GM18508 (cell line): ENCODE results near the gene FAM124A.

Source experiments
- ATAC-seq: cut with Tn5 transposase; IDR thresholded peaks from one replicate; pipeline ENCODE4 v1.9.1; 2021; ENCODE audit warnings: moderate number of reproducible peaks; ENCODE audit not compliant: insufficient read depth, unreplicated experiment

The FAM124A gene, protein sequence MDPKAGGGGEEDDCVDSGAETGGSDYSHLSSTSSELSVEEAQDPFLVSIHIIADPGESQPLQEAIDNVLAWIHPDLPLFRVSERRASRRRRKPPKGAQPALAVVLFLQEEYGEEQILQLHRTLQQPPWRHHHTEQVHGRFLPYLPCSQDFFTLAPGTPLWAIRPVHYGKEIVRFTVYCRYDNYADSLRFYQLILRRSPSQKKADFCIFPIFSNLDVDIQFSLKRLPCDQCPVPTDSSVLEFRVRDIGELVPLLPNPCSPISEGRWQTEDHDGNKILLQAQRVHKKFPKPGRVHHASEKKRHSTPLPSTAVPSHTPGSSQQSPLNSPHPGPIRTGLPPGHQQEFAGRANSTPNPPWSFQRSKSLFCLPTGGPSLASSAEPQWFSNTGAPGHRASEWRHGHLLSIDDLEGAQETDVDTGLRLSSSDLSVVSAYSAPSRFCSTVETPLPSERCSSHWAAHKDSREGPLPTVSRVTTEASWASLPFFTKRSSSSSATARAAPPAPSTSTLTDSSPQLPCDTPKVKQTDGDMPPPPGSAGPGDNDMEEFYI

DNA sequence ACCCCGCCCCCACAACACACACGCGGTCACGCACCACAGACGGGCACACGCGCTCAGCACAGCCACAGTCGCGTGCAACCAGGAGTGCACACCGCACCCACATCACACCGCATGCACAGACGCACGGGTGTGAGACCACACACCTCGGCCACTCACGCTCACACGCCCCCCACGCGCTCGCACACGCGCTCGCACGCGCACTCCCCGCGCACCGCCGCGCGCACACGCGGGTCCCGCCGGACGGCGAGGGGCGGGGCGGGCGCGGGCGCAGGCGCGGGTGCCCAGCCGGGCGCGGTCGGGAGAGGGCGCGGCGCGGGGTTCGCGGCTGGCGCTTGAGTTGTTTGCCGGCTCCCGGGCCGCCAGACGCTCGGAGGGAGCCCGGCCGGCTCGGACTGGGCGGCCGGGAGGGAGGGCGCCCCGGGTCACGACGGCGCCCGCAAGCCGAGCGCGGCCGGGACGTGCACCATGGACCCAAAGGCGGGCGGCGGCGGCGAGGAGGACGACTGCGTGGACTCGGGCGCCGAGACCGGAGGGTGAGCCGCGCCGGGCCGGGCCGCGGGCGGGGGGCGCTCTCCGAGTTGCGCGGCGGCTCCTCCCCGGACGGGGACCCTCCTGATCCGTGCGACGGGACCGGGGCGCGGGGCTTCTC lies at the start of gene FAM124A:
Gene FAM124A (plus strand): TSS at position 362 of the 649 bp plus-strand sequence. CDS start 104 bp downstream, at position 466.
- no peak for ATAC-seq

DNA sequence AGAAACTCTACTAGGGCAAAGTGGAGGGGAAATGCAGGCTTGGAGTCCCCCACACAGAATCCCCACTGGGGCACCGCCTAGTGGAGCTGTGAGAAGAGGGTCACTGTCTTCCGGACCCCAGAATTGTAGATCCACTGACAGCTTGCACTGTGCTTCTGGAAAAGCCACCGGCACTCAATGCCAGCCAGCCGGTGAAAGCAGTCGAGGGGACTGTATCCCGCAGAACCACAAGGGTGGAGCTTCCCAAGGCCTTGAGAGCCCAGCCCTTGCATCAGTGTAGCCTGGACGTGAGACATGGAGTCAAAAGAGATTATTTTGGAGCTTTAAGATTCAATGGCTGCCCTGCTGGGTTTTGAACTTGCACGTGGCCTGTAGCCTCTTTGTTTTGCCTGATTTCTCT lies 47.2 kb upstream of the FAM124A start:
- ATAC-seq = no peak

DNA sequence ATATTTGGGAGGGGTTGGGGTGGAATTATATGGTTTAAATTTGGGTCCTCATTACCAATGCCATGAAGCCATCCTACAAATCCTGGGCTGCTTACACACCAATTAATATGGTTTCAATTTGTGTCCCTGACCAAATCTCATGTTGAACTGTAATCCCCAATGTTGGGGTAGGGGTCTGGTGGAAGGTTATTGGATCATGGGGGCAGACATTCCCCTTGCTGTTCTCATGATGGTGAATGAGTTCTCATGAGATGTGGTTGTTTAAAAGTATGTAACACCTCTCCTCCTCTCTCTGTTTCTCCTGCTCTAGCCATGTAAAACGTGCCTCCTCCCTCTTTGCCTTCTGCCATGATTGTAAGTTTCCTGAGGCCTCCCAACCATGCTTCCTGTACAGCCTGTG lies 46.6 kb upstream of the FAM124A start:
- ATAC-seq = no peak

DNA sequence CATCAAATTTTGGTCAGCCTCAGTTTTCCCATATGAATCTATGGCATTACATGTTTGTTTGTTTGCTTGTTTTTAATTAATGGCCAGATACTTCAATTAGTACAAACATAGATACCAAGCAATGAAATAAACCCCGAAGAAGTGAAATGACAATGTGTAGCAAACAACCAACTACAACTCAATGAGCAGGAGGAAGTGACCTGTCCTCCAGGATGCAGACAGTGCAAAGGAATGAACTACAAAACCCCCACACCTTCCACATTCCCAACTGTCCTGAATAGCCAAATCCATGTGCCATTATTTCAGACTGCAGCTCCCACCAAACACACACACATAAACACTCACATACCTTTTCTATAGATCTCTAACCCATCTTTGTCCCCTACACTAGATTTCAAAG lies 45.0 kb upstream of the FAM124A start:
- no peak for ATAC-seq

DNA sequence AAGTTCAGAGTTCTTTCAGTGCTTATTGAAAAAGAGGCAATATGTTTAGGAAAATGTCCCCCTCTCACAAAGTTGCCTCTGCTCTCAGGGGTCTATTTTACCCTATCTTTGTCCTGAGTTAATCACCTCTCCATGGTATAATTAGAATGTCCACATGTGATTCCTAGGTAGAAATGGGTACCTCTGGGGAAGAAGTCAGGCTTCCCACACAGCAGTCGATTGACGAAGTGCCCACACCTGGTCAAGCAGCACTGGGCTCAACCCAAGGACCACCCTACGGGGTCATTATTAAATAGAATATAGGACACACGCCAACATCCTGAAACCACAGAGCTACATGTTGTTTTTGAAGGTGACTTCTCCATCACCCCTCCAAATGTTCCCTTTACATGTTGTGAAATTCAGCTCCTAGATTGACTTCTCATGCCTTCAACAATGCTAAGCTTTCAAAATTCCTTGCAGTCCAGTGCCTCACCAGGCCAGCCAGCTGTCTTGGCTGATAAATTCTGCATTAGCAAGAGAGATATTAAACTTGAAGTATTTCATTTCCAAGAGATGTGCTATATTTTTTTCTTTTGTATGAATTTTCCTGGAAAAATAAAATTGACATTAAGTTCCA lies 43.6 kb upstream of the FAM124A start:
- no peak for ATAC-seq

DNA sequence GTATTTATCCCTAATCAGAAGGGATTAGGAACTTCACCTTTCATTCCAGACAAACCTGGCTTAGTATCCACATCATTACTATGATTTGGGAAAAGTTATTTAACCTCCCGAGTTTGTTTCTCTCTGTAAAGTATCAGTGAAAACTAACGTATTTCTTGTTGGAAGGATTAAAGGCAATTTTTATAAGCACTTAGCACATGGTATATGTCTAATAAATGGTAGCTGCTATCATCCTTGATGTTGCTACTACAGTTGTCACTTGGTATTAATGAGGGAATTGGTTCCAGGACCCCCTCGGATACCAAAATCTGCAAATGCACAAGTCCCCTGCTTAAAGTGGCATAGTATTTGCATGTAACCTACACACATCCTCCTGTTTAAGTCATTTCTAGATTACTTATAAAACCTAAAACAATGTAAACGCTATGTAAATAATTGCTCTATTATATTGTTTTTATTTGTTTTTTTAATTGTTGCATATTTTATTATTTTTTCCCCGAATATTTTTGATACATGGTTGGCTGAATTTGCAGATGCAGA lies 42.7 kb upstream of the FAM124A start:
- no peak for ATAC-seq

DNA sequence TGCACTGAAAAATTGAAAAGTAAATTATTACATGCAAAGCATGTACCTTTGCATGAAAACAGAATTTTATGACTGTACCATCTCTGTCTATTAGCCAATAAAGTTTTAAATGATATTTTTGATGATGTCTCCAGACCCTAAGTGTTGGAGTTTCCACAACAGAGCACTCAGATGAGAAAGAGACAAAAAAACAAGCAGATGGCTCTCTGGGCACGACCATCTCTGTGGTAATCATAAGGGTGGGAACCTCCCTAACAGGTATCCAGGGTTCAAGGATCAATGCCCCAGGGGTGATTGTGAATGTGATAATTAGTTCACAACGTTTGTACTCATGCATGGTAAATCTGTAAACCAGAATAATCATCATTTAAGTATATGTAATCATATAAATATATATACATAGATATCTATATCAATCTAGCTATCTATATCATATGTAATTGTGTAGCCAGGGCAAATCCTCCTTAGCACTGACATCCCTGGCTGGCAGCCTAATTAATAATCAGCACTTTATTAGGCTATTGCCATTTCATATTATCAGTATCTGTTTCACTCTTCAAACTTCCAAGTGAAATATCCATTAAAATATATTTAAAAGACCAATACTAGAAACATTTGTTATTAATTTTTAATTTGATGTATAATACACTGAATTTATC lies 41.2 kb upstream of the FAM124A start:
- no peak for ATAC-seq

DNA sequence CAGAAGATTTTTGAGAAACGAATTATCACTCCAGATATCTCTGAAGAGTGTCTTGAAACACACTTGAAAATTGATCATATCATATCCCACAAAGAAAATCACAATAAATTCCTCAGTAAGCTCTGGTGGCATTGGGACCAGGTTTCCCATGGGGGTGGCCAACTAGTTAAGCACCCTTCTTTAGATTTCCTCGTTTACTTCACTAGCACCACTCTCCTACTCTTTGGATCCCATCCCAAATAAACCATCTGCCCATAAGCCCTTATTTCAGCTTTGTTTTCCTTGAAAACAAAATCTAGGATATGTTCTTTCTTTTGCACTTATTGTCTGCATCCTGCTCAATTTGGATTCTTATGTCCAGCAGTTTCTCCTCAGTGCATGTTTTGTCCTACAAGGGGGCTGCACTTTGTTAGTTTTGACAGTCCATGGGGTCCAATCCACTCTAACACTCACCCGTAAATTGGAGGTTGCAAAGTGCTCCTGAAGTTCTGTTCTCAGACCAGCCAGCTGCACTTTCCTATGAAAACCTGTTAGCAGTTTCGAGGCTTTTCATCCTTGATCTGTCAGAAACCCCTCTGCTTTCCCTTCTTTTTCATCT lies 40.3 kb upstream of the FAM124A start:
- ATAC-seq = no peak

DNA sequence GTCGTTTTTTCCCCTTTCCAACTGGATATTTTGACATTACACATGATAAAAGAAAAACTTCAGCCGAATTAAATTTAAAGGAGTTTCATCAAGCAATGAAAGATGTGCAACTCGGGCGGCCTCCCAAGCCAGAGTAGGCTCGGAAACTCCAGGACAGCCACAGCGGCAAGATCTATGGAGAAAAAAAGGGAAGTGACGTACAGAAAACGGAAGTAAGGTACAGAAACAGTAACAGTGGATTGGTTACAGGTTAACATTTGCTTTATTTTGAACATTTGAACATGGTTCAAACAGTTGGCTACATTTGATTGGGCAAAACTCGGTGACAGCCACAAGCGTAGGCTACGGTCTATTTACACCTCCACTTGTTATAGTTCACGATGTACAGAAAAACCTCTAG lies 30.5 kb upstream of the FAM124A start:
- no peak for ATAC-seq

DNA sequence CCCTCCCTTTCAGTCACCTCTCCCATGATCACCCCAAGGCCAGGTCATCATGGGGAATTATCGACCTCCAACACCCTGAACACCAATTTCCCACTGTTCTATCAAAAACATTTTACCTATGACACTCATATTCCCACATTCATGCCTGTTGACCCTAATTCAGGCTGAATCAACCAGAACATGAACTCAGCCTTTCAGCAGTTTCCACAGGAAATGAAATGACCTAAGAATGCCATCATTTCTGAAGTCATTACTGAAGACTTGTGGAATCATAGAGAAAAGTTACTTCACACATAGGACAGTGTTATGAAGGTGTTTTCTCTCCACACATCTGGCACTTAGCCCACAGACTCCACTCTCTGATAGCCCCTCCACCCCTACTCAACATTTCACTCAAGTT lies 29.9 kb upstream of the FAM124A start:
- no peak for ATAC-seq

DNA sequence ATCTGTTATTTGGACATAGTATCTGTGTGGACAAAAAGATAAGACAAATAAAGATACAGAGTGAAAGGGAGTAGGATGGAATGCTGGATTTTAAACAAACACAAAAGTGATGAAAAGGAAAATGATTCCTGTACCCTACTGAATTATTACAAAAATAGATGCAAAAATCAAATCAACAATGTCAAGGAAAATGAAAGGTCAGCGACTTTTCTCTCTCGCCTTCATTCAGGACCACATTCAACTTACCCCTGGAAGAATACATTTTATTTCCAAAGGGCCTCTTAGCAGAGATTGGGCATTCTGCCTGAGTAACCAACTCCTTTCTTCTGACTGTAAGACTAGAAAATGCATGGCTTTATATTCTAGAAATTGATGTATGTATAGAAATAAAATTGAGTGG lies 28.8 kb upstream of the FAM124A start:
- no peak for ATAC-seq

DNA sequence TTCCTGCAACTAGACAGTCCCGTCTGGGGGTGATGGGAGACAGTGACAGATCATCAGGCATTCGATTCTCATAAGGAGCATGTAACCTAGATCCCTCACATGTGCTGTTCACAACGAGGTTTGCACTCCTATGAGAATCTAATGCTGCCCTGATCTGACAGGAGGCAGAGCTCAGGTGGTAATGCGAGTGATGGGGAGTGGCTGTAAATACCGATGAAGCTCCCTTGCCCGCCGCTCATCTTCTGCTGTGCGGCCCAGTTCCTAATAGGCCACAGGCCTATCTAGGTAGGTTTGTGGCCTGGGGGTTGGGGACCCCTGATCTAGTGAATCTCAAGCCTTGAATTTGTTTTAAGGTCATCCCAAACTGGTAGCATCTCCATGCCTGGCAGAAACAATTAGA lies 27.3 kb upstream of the FAM124A start:
- ATAC-seq = no peak

DNA sequence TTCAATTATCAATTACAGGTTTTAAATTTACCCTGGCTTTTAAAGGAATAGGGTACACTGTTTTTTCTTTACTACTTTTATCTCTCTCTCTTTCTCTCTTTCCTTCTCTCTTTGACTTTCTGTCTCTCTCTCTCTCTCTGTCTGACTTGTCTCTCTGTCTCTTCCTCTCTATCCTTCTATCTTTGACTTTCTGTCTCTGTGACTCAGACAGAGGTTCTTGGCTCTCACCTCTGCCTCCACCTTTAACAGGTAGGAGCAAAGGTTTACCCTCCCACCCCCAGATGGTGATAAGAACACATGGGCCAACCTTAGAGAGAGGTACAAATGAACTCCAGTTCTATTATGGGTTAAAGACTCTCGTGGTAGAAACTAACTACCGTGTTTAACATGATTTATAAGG lies 20.3 kb upstream of the FAM124A start:
- no peak for ATAC-seq

DNA sequence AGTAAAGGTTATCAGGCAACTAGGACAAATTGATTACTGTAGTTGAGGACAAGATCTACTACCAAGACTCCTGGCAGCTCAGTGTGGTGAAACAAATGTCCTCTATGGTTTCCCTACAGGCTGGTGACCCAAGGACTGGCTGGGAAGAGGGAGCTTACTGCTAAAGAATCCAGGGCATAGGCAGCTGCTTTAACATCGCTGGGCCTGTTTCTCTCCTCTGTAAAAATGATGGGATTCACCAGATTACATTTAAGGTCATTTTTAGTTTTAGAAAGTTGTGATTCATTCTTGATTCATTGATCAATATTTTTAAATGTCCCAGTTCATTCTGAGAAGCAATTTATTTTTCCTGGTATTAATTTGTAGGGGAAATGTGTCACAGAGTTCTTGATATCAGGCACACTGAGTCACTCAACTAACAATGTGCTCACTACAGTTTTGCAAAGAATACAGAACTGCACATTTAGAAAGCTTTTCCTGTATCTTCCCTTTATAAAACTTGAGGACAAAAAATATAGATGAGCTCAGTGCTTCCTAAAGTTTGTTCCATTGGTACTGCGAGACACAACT lies 19.6 kb upstream of the FAM124A start:
- no peak for ATAC-seq

DNA sequence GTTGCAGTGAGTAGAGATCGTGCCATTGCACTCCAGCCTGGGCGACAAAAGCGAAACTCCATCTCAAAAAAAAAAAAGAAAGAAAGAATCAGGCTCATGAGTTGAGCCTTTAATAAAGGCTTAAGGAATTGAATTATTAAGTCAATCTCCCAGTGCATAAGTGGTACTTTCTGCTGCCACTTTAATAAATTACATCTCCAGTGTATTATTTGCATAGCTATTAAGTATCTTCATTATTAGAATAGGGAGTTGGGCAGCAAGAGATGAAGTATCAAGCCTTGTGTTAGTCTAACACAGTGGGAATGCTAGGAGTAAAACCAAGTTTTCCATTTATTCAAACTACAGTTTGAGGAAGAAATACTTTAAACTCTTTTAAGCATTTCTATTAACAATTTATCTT lies 15.6 kb upstream of the FAM124A start:
- no peak for ATAC-seq

DNA sequence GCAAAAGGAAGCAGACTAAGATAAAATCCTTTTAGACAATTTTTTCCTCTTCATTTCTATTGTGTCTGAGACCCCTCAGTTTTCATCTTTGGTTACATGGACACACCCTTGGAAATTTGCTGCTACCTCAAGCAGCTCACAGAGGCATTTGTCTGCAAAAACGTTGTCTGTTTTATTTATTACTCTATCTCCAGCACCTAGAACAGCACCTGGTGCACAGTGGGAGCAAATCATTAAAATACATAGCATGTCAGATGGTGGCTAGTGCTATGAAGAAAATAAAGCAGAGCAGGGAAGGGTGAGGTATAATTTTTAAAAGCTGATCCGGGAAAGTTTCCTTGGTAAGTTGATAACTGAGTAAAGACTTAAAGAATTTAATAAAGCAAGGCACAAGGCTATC lies 14.3 kb upstream of the FAM124A start:
- ATAC-seq = no peak

DNA sequence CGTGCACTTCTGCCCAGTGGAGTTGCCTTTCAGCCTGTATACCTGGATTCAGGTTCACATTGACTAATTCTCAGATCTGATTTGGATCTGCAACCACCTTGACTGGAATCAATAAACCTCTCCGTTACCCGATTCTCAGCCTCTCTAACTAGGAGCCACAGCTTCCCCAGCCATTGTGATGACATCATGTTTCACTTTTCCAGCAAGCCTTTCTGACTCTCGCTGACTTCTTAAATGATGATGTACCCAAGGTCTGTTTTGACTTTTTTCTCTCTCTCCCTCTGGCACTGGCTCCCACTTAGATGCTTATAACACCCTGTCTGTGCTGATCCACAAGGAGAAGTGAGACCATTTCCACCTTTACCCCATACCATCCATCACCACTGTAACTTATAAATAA lies 13.5 kb upstream of the FAM124A start:
- no peak for ATAC-seq

DNA sequence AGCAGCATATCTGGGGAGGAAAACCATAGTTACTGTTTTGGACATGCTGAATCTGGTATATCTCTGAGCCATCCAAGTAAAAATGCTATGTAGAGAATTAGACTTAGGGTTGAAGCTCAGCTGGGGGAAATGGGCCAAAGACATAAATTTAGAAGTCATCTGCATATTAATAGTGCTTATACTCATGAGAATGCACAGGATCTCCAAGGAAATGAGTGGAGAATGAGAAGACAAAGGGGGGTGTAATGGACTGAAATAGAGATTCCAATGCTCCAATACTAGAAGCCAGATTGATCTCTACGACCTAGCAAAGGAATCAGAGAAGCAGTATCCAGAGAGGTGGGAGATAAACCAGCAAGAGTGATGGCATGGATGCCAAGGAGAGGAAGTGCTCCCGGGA lies 10.3 kb upstream of the FAM124A start:
- ATAC-seq = no peak

DNA sequence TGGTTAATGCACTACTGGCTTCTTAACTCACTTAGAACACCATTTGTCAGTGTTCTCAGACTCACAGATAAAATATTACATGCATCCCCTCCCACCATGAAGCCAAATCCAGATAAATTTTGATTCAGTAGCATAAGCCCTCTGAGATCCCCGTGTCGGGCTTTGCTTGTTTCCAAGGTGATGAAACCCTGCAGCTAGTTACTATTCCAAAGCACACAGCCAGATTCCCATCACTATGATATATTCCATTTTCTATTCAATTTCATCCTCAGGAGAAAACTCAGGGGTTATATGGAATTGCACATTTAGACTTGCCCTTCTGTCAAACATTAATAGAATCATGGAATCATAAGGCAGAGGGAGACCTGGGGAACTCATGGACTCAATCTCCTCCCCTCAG lies 9.4 kb upstream of the FAM124A start:
- ATAC-seq = no peak
